ENCODE results near the gene MRPL40.

GRCh38 chr22:19404676-19405075, 27.7 kb upstream of the MRPL40 start:
- TF ChIP-seq CTCF (IDR thresholded peaks at IDR 0.05) (no peak), POLR2A (IDR thresholded peaks at IDR 0.05) (no peak)

Measured in prostate gland (tissue), 2 donors.